Measurements from ENCODE around the gene CUX1.
"Not testable (repeated sequence)": the region's sequence is repeated elsewhere in the genome, so short reads cannot be mapped to it uniquely, and the experiment has no call there.

The CUX1 gene

GRCh38 chr7:101985903-101986734 is 168.7 kb downstream of the CUX1 start:
- no peak overlapping the region for H2AFZ ChIP-seq (ENCODE audit: low read depth, low read length)
- H3K4me1 ChIP-seq (ENCODE audit: insufficient read depth, low read length): peaks cover 76% of the 10 kb centered on the region
- peaks cover 12% of the 10 kb centered on the region for H3K36me3 ChIP-seq (ENCODE audit: insufficient read depth, low read length)
- peak overlapping the region; percentile 69 for H3K27ac ChIP-seq (ENCODE audit: low read length)
- DNase-seq: no peak
- no peak overlapping the region for H3K4me2 ChIP-seq (ENCODE audit: insufficient read depth, low read length)
- peaks cover 82% of the 10 kb centered on the region for H3K79me2 ChIP-seq (ENCODE audit: insufficient read depth, low read length)
- H3K9ac ChIP-seq (ENCODE audit: low read depth, low read length): no peak overlapping the region
- H4K20me1 ChIP-seq (ENCODE audit: insufficient read depth, low read length): no peaks in the 10 kb centered on the region
- no peaks in the 10 kb centered on the region for H3K27me3 ChIP-seq (ENCODE audit: insufficient read depth, low read length, poor library complexity)
- H3K9me3 ChIP-seq (ENCODE audit: insufficient read depth, low read length, severe bottlenecking): no peaks in the 10 kb centered on the region
- TF ChIP-seq CTCF (IDR thresholded peaks at IDR 0.05; ENCODE audit: borderline replicate concordance, extremely low read depth, low read length, poor library complexity, severe bottlenecking): no peak
- no peak for TF ChIP-seq EZH2 (IDR thresholded peaks at IDR 0.05; ENCODE audit: borderline replicate concordance, low read depth, low read length, severe bottlenecking)
- ATAC-seq (ENCODE audit: insufficient read depth, low read depth): no peak
- H3K4me3 ChIP-seq (ENCODE audit: low read depth in 1 of 2, low read length in 2 of 2): no peak overlapping the region

GRCh38 chr7:101987494-101987893 is 170.1 kb downstream of the CUX1 start:
- TF ChIP-seq CTCF (IDR thresholded peaks at IDR 0.05; ENCODE audit: borderline replicate concordance, extremely low read depth, low read length, poor library complexity, severe bottlenecking) (no peak), EZH2 (IDR thresholded peaks at IDR 0.05; ENCODE audit: borderline replicate concordance, low read depth, low read length, severe bottlenecking) (no peak)
- Histone ChIP-seq H3K79me2 (ENCODE audit: insufficient read depth, low read length) (peaks cover 78% of the 10 kb centered on the region), H3K9ac (ENCODE audit: low read depth, low read length) (0 out of 2 replicates have a peak overlapping the region, but pooled peaks have one; percentile 15), H3K4me2 (ENCODE audit: insufficient read depth, low read length) (no peak overlapping the region), H3K9me3 (ENCODE audit: insufficient read depth, low read length, severe bottlenecking) (no peaks in the 10 kb centered on the region), H3K27me3 (ENCODE audit: insufficient read depth, low read length, poor library complexity) (no peaks in the 10 kb centered on the region), H3K27ac (ENCODE audit: low read length) (peak overlapping the region; percentile 69), H3K4me3 (ENCODE audit: low read depth in 1 of 2, low read length in 2 of 2) (no peak overlapping the region), H3K36me3 (ENCODE audit: insufficient read depth, low read length) (peaks cover 12% of the 10 kb centered on the region; the same call in 1 of the 2 replicates), H4K20me1 (ENCODE audit: insufficient read depth, low read length) (no peaks in the 10 kb centered on the region), H2AFZ (ENCODE audit: low read depth, low read length) (no peak overlapping the region), H3K4me1 (ENCODE audit: insufficient read depth, low read length) (peaks cover 90% of the 10 kb centered on the region)
- ATAC-seq (ENCODE audit: insufficient read depth, low read depth): no peak
- no peak for DNase-seq

- H3K36me3 ChIP-seq (ENCODE audit: insufficient read depth, low read length): peaks cover 12% of the 10 kb centered on the region; the same call in 1 of the 2 replicates
- H3K9me3 ChIP-seq (ENCODE audit: insufficient read depth, low read length, severe bottlenecking); ATAC-seq (ENCODE audit: insufficient read depth, low read depth); H4K20me1 ChIP-seq (ENCODE audit: insufficient read depth, low read length); H3K4me2 ChIP-seq (ENCODE audit: insufficient read depth, low read length); H2AFZ ChIP-seq (ENCODE audit: low read depth, low read length); H3K4me3 ChIP-seq (ENCODE audit: low read depth in 1 of 2, low read length in 2 of 2); H3K27me3 ChIP-seq (ENCODE audit: insufficient read depth, low read length, poor library complexity); DNase-seq: not testable (repeated sequence)
- peaks cover 79% of the 10 kb centered on the region for H3K79me2 ChIP-seq (ENCODE audit: insufficient read depth, low read length)
- peak overlapping the region; percentile 27 for H3K9ac ChIP-seq (ENCODE audit: low read depth, low read length)
- H3K27ac ChIP-seq (ENCODE audit: low read length): peak overlapping the region; percentile 69
- H3K4me1 ChIP-seq (ENCODE audit: insufficient read depth, low read length): peaks cover 95% of the 10 kb centered on the region
Measured at GRCh38 chr7:101988060-101988459, 170.6 kb downstream of the CUX1 start.

GRCh38 chr7:101988513-101988912 is 171.1 kb downstream of the CUX1 start:
- Histone ChIP-seq H3K27ac (ENCODE audit: low read length) (peak overlapping the region; percentile 69), H3K9ac (ENCODE audit: low read depth, low read length) (peak overlapping the region; percentile 27), H3K27me3 (ENCODE audit: insufficient read depth, low read length, poor library complexity) (no peaks in the 10 kb centered on the region), H3K79me2 (ENCODE audit: insufficient read depth, low read length) (peaks cover 79% of the 10 kb centered on the region), H2AFZ (ENCODE audit: low read depth, low read length) (no peak overlapping the region), H3K4me2 (ENCODE audit: insufficient read depth, low read length) (no peak overlapping the region), H4K20me1 (ENCODE audit: insufficient read depth, low read length) (no peaks in the 10 kb centered on the region), H3K9me3 (ENCODE audit: insufficient read depth, low read length, severe bottlenecking) (no peaks in the 10 kb centered on the region), H3K36me3 (ENCODE audit: insufficient read depth, low read length) (peaks cover 8% of the 10 kb centered on the region; the same call in 1 of the 2 replicates), H3K4me1 (ENCODE audit: insufficient read depth, low read length) (peaks cover 95% of the 10 kb centered on the region), H3K4me3 (ENCODE audit: low read depth in 1 of 2, low read length in 2 of 2) (no peak overlapping the region)
- no peak for DNase-seq
- ATAC-seq (ENCODE audit: insufficient read depth, low read depth): no peak
- TF ChIP-seq CTCF (IDR thresholded peaks at IDR 0.05; ENCODE audit: borderline replicate concordance, extremely low read depth, low read length, poor library complexity, severe bottlenecking) (no peak), EZH2 (IDR thresholded peaks at IDR 0.05; ENCODE audit: borderline replicate concordance, low read depth, low read length, severe bottlenecking) (no peak)
